ENCODE data around the gene POLR1A.

The POLR1A gene

GRCh38 chr2:86079981-86080911 lies 25.4 kb downstream of the POLR1A start:
- DNase-seq (ENCODE audit: extremely low read depth, low read depth), result peak; percentile 35
- no peak overlapping the region for H3K4me3 ChIP-seq (replicated peaks; ENCODE audit: low read depth, low read length)
- peak; percentile 89 for TF ChIP-seq CTCF (IDR thresholded peaks at IDR 0.05; ENCODE audit: low read depth, low read length, missing control alignments)

- no peak for DNase-seq (ENCODE audit: extremely low read depth, low read depth)
- no peak overlapping the region for H3K4me3 ChIP-seq (replicated peaks; ENCODE audit: low read depth, low read length)
- TF ChIP-seq CTCF (IDR thresholded peaks at IDR 0.05; ENCODE audit: low read depth, low read length, missing control alignments), result peak; percentile 38
These were observed 26.7 kb downstream of the POLR1A start for GRCh38 chr2:86078774-86079545.

- TF ChIP-seq CTCF (IDR thresholded peaks at IDR 0.05; ENCODE audit: low read depth, low read length, missing control alignments), result no peak
- H3K4me3 ChIP-seq (replicated peaks; ENCODE audit: low read depth, low read length), result no peak overlapping the region
- no peak for DNase-seq (ENCODE audit: extremely low read depth, low read depth)
These were observed 29.8 kb downstream of the POLR1A start for GRCh38 chr2:86075886-86076285.

- TF ChIP-seq CTCF (IDR thresholded peaks at IDR 0.05; ENCODE audit: low read depth, low read length, missing control alignments), result no peak
- no peak for DNase-seq (ENCODE audit: extremely low read depth, low read depth)
- no peak overlapping the region for H3K4me3 ChIP-seq (replicated peaks; ENCODE audit: low read depth, low read length)
These were observed 30.9 kb downstream of the POLR1A start for GRCh38 chr2:86074811-86075210.

- H3K4me3 ChIP-seq (replicated peaks; ENCODE audit: low read depth, low read length), result no peak overlapping the region
- DNase-seq (ENCODE audit: extremely low read depth, low read depth), result no peak
- no peak for TF ChIP-seq CTCF (IDR thresholded peaks at IDR 0.05; ENCODE audit: low read depth, low read length, missing control alignments)
These were observed 31.4 kb downstream of the POLR1A start for GRCh38 chr2:86074256-86074655.

- DNase-seq (ENCODE audit: extremely low read depth, low read depth), result no peak
- no peak for TF ChIP-seq CTCF (IDR thresholded peaks at IDR 0.05; ENCODE audit: low read depth, low read length, missing control alignments)
- no peak overlapping the region for H3K4me3 ChIP-seq (replicated peaks; ENCODE audit: low read depth, low read length)
These were observed 32.5 kb downstream of the POLR1A start for GRCh38 chr2:86073225-86073624.

Measured in HFF-Myc (cell line).